NT2/D1 (cell line): ENCODE measurements around the gene EPHA4.

Experiments used
- DNase-seq: peaks from one replicate; pipeline ENCODE4 v3.0.0-alpha.2; 2011; ENCODE audit warnings: low read depth, low spot score
- H3K27me3 ChIP-seq: 2 replicates; pipeline ENCODE4 v1.6.0; 2011; ENCODE audit warnings: mild to moderate bottlenecking; ENCODE audit not compliant: insufficient read length, insufficient read depth
- H3K36me3 ChIP-seq: 2 replicates; pipeline ENCODE4 v1.6.1; 2011; ENCODE audit warnings: mild to moderate bottlenecking, low read length, mixed read lengths; ENCODE audit not compliant: insufficient read depth, insufficient read length
- H3K4me1 ChIP-seq: 2 replicates; pipeline ENCODE4 v1.5.1; 2011; ENCODE audit not compliant: insufficient read depth, insufficient read length
- H3K4me3 ChIP-seq: 2 replicates; pipeline ENCODE4 v1.5.1; 2011; ENCODE audit warnings: low read depth; ENCODE audit not compliant: insufficient read length
- H3K9ac ChIP-seq: 2 replicates; pipeline ENCODE4 v1.6.0; 2011; ENCODE audit warnings: low read depth; ENCODE audit not compliant: insufficient read length
- H3K9me3 ChIP-seq: 2 replicates; pipeline ENCODE4 v1.5.1; 2011; ENCODE audit warnings: mild to moderate bottlenecking, low read length; ENCODE audit not compliant: insufficient read depth
- SUZ12 ChIP-seq: IDR thresholded peaks from 2 replicates; pipeline ENCODE4 v1.6.1; 2011; ENCODE audit not compliant: insufficient read length, insufficient read depth; ENCODE audit errors: extremely low read depth
- YY1 ChIP-seq: IDR thresholded peaks from 2 replicates; pipeline ENCODE4 v1.6.1; 2011; ENCODE audit not compliant: insufficient read length, insufficient read depth
- ZNF274 ChIP-seq: IDR thresholded peaks from 2 replicates; pipeline ENCODE4 v1.6.1; 2011; ENCODE audit warnings: mild to moderate bottlenecking, low read depth, low read length

EPHA4 gene

GRCh38 chr2:221423210-221423804 lies 148.8 kb downstream of the EPHA4 start:
- no peak overlapping the region for H3K9ac ChIP-seq
- H3K27me3 ChIP-seq, result no peaks in the 10 kb centered on the region
- H3K4me1 ChIP-seq, result no peaks in the 10 kb centered on the region
- no peak overlapping the region for H3K4me3 ChIP-seq
- TF ChIP-seq ZNF274, result no peak
- no peak for TF ChIP-seq SUZ12
- TF ChIP-seq YY1, result no peak
- DNase-seq, result no peak
- no peaks in the 10 kb centered on the region for H3K9me3 ChIP-seq
- peaks cover 5% of the 10 kb centered on the region for H3K36me3 ChIP-seq

- TF ChIP-seq ZNF274 (no peak), SUZ12 (no peak), YY1 (no peak)
- Histone ChIP-seq H3K9me3 (no peaks in the 10 kb centered on the region), H3K4me1 (no peaks in the 10 kb centered on the region), H3K9ac (no peak overlapping the region), H3K4me3 (no peak overlapping the region), H3K36me3 (peaks cover 5% of the 10 kb centered on the region), H3K27me3 (no peaks in the 10 kb centered on the region)
- no peak for DNase-seq
Measured at GRCh38 chr2:221422516-221423209, 149.4 kb downstream of the EPHA4 start.

DNA sequence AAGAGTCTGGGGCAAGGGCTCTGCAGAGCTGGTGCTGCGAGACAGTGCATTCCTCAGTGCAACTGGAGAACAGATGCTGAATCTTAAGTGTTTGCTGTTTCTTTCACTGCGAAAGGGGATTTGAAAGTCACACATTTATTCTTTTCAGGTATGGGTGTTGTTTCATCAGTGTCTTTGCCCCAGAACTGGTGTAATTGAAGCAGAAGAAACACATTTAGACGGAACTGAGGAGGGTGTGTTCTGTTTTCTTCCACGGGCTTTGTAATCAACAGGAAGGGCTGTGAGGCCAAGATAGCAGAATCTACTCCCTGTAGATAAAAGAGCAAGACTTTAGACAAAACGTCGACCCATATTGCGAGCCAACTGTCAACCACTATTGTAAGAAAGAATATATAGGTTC lies 151.9 kb downstream of the EPHA4 start:
- H3K9me3 ChIP-seq, result no peaks in the 10 kb centered on the region
- H3K27me3 ChIP-seq, result no peaks in the 10 kb centered on the region
- H3K4me1 ChIP-seq, result no peaks in the 10 kb centered on the region
- DNase-seq, result no peak
- no peaks in the 10 kb centered on the region for H3K36me3 ChIP-seq
- H3K4me3 ChIP-seq, result no peak overlapping the region
- TF ChIP-seq ZNF274 (no peak), SUZ12 (no peak), YY1 (no peak)
- H3K9ac ChIP-seq, result no peak overlapping the region

- DNase-seq, result no peak
- H3K27me3 ChIP-seq, result no peaks in the 10 kb centered on the region
- H3K4me1 ChIP-seq, result no peaks in the 10 kb centered on the region
- TF ChIP-seq YY1 (no peak), ZNF274 (no peak), SUZ12 (no peak)
- H3K9ac ChIP-seq, result no peak overlapping the region
- H3K4me3 ChIP-seq, result no peak overlapping the region
- peaks cover 14% of the 10 kb centered on the region; the same call in 1 of the 2 replicates for H3K9me3 ChIP-seq
- H3K36me3 ChIP-seq, result no peaks in the 10 kb centered on the region
Measured at GRCh38 chr2:221415789-221416188, 156.3 kb downstream of the EPHA4 start.

- peaks cover 20% of the 10 kb centered on the region; the same call in 1 of the 2 replicates for H3K9me3 ChIP-seq
- no peaks in the 10 kb centered on the region for H3K4me1 ChIP-seq
- no peak overlapping the region for H3K4me3 ChIP-seq
- no peaks in the 10 kb centered on the region for H3K27me3 ChIP-seq
- H3K36me3 ChIP-seq, result no peaks in the 10 kb centered on the region
- DNase-seq, result no peak
- TF ChIP-seq YY1 (no peak), ZNF274 (no peak), SUZ12 (no peak)
- no peak overlapping the region for H3K9ac ChIP-seq
Measured at GRCh38 chr2:221412978-221413377, 159.1 kb downstream of the EPHA4 start.

DNA sequence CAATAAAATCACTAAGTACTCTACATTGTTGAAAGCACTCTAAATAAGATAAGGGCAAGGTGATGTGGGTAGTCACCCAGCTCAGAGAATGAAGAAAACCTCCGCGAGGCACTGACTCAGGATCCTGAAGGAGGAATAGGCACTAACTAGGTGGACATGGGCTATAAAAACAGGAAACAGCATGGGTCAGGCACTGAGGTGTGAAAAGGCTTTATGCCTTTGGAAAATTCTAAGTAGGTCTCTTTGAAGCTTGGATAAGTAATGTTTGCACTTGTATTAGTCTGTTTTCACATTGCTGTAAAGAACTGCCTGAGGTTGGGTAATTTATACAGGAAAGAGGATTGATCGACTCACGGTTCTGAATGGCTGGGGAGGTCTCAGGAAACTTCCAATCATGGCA lies 161.6 kb downstream of the EPHA4 start:
- no peaks in the 10 kb centered on the region for H3K4me1 ChIP-seq
- no peaks in the 10 kb centered on the region for H3K36me3 ChIP-seq
- H3K27me3 ChIP-seq, result no peaks in the 10 kb centered on the region
- peaks cover 20% of the 10 kb centered on the region; the same call in 1 of the 2 replicates for H3K9me3 ChIP-seq
- no peak overlapping the region for H3K9ac ChIP-seq
- DNase-seq, result no peak
- H3K4me3 ChIP-seq, result no peak overlapping the region
- TF ChIP-seq YY1 (no peak), SUZ12 (no peak), ZNF274 (no peak)

GRCh38 chr2:221407765-221408164 lies 164.3 kb downstream of the EPHA4 start:
- Histone ChIP-seq H3K36me3 (no peaks in the 10 kb centered on the region), H3K4me1 (no peaks in the 10 kb centered on the region), H3K4me3 (no peak overlapping the region), H3K9me3 (peaks cover 20% of the 10 kb centered on the region; the same call in 1 of the 2 replicates), H3K27me3 (no peaks in the 10 kb centered on the region), H3K9ac (no peak overlapping the region)
- no peak for DNase-seq
- TF ChIP-seq ZNF274, result no peak
- no peak for TF ChIP-seq SUZ12
